Adrenal gland (tissue), 12 donors: Measurements from ENCODE around the gene BLVRA. TPM values are rescaled to one million over a fixed set of nuclear protein-coding genes. Genes with fewer than 3 reads are reported as not detected.
A peak's percentile ranks its signal among the peaks of the same experiment; 100 is the strongest.

Experiments
- DNase-seq, 7 donors: peaks; one replicate each; pipeline ENCODE4 v3.0.0-alpha.2; 2019 to 2020
- H3K27ac ChIP-seq, 5 donors: fragments of 200-600 bp; sonication (generic) in 4 of 5; 1 replicate in 3 of 5; 2 replicates in 2 of 5; pipeline versions ENCODE4 v1.5.1 to v1.8.0; 2016 to 2020; ENCODE audit warnings: mild to moderate bottlenecking in 1 of 5
- H3K27me3 ChIP-seq: fragments of 200-600 bp; 2 replicates; pipeline ENCODE4 v1.8.0; 2021
- H3K36me3 ChIP-seq, 2 donors: fragments of 200-600 bp; replicated peaks in 1 of 2; 1 replicate in 1 of 2; 2 replicates in 1 of 2; pipeline versions ENCODE4 v1.5.1 to v1.8.0; 2018 to 2022
- H3K4me1 ChIP-seq, 2 donors: fragments of 200-600 bp; replicated peaks in 1 of 2; 1 replicate in 1 of 2; 2 replicates in 1 of 2; pipeline versions ENCODE4 v1.5.1 to v1.8.0; 2018 to 2021
- H3K4me3 ChIP-seq, 4 donors: fragments of 200-600 bp; sonication (generic) in 3 of 4; one replicate each; pipeline ENCODE4 v1.5.1; 2016 to 2018
- H3K9me3 ChIP-seq, 3 donors: fragments of 200-600 bp; sonication (generic) in 1 of 3; replicated peaks in 1 of 3; 1 replicate in 2 of 3; 2 replicates in 1 of 3; pipeline versions ENCODE4 v1.5.1 to v1.8.0; 2016 to 2021
- POLR2A ChIP-seq, 2 donors: fragments of 450-650 bp; IDR thresholded peaks; one replicate each; pipeline ENCODE4 v1.6.1; 2017; ENCODE audit warnings: antibody characterized with exemption in 2 of 2, mild to moderate bottlenecking in 2 of 2, moderate library complexity in 1 of 2
- WGBS, 4 donors: extraction: QIAGEN DNeasy Blood & Tissue Kit in 2 of 4; methylation state at CpG; one replicate each; pipeline versions ENCODE4 v1.1.5 to v1.1.7; 2013 to 2017; 5-methylcytosine and 5-hydroxymethylcytosine counted together
- intact Hi-C, 2 donors: fragments of 100-400 bp; cut with DNase I; formaldehyde crosslinking; loops; one replicate each; pipeline versions ENCODE4 v1.14.1 to v1.15.0; 2022 to 2023
- polyA plus RNA-seq, 3 donors: library from polyadenylated mRNA; stranded (reverse); fragments of 200-250 nt in 2 of 3; fragments of 350-450 nt in 1 of 3; fragmentation: Illumina TruSeq in 1 of 3; extraction: RNeasy Lipid Tissue Mini Kit (QIAGEN cat#74804) in 1 of 3; gene quantifications; one replicate each; pipeline ENCODE4 v1.2.3, GENCODE V29; 2013 to 2014
- total RNA-seq, 9 donors: library from RNA; depleted of rRNA in 4 of 9; stranded (reverse); fragments of >200 nt in 4 of 9; fragments of 120-200 nt in 1 of 9; fragmentation: NEBNext Ultra II Directional in 1 of 9; extraction: Animal tissue kit (Norgen Biotek cat#: 25700) in 1 of 9; gene quantifications; one replicate each; pipeline versions ENCODE4 v1.1.0 to v1.2.4, GENCODE V29; 2013 to 2023
- TF ChIP-seq, protein P1 (sequence below), 6 experiments: fragments of 450-650 bp in 4 of 6; fragments of 200-600 bp in 2 of 6; sonication (generic) in 1 of 6; IDR thresholded peaks; 1 replicate in 5 of 6; 2 replicates in 1 of 6; pipeline versions ENCODE4 v1.5.1 to v1.8.0; 2016 to 2021; ENCODE audit warnings: antibody characterized with exemption in 6 of 6, mild to moderate bottlenecking in 2 of 6, moderate library complexity in 1 of 6
- donor health status: healthy with polysubstance abuse.
- donor health status: Bipolar disorder and iron deficiency.
- donor health status: DM: yes; HTN: yes; CAD: no.
- donor health status: DM: no; HTN: no; CAD: no.
- donor health status: DM: no; HTN: no; CAD: no.
- donor health status: DM: yes; HTN: yes; CAD: no.

Gene BLVRA
- total and polyA plus RNA-seq, 12 donors: 7.7 to 56.3 (median 36.5) TPM

DNA sequence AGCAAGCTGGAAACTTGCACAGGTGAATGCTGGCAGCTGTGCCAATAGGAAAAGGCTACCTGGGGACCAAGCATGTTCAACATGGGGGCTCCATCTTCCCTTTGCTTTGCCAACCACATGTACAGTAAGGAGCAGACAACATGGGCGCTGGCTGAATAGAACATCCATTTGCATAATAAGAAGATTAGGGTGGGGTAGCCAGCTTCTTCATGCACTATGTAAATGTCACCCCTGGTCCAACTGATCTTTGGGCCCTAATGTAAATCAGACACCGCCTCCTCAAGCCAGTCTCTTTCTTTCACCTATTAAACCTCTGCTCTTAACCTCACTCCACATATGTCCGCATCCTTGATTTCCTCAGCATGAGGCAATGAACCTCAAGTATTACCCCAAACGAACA is 84.8 kb downstream of the BLVRA start:
- WGBS, 4 donors: 92 to 97% (median 93%) methylated on average over 4 of the region's 4 CpGs
- Histone ChIP-seq H3K4me1 (no peaks in the 10 kb centered on the region), H3K4me3 (no peak overlapping the region), H3K36me3 (no peaks in the 10 kb centered on the region), H3K9me3 (no peaks in the 10 kb centered on the region), H3K27ac (no peak overlapping the region), H3K27me3 (no peaks in the 10 kb centered on the region)
- TF ChIP-seq POLR2A (IDR thresholded peaks at IDR 0.05): no peak
- TF ChIP-seq, protein P1, sequence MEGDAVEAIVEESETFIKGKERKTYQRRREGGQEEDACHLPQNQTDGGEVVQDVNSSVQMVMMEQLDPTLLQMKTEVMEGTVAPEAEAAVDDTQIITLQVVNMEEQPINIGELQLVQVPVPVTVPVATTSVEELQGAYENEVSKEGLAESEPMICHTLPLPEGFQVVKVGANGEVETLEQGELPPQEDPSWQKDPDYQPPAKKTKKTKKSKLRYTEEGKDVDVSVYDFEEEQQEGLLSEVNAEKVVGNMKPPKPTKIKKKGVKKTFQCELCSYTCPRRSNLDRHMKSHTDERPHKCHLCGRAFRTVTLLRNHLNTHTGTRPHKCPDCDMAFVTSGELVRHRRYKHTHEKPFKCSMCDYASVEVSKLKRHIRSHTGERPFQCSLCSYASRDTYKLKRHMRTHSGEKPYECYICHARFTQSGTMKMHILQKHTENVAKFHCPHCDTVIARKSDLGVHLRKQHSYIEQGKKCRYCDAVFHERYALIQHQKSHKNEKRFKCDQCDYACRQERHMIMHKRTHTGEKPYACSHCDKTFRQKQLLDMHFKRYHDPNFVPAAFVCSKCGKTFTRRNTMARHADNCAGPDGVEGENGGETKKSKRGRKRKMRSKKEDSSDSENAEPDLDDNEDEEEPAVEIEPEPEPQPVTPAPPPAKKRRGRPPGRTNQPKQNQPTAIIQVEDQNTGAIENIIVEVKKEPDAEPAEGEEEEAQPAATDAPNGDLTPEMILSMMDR (IDR thresholded peaks at IDR 0.05): no peak
- DNase-seq: no peak
- intact Hi-C loops: no loop called here

DNA sequence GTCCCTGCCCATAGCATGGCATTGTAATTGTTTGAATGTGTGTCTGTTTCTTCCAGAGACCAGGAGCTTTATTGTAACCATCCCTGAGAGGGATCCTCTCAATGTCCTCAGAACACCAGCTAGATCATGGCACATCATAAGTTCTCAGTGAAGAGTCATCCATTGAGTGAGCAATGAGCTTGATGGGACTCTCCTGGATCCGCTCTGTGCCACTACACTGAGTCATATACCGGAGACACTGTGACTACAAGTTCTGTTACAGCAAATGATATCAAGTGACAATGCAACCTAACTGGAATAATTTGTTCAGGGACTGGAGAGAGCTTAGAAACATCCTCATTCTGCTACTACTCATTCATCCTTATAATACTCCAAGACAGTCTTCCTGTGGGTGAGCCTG is 85.8 kb downstream of the BLVRA start:
- no peak for TF ChIP-seq POLR2A (IDR thresholded peaks at IDR 0.05)
- TF ChIP-seq, protein P1 (IDR thresholded peaks at IDR 0.05): no peak
- no peak overlapping the region for H3K27ac ChIP-seq
- no peaks in the 10 kb centered on the region for H3K4me1 ChIP-seq
- no peaks in the 10 kb centered on the region for H3K9me3 ChIP-seq
- H3K4me3 ChIP-seq: no peak overlapping the region
- H3K36me3 ChIP-seq: no peaks in the 10 kb centered on the region
- DNase-seq: no peak
- 90 to 94% (median 93%) methylated on average over 2 of the region's 2 CpGs for WGBS, 4 donors
- intact Hi-C loops: no loop called here
- H3K27me3 ChIP-seq: no peaks in the 10 kb centered on the region

DNA sequence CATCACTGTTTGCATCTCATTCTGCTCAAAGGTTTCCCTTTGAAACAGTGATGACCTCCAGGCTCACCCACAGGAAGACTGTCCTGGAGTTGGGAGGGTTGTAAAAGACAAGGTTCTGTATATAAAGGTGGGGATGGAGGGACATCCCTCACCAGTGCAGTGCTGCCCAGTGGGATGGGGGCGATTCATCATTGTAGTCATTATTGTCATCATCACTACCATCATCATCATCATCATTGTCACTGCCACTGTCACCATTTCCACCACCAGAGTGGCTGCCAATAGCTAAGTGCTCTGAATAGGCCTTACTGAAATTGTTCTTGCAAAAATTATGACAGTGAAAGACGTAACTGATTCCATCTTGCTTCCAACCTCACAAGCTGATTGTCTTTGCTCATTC is 86.2 kb downstream of the BLVRA start:
- TF ChIP-seq, protein P1 (IDR thresholded peaks at IDR 0.05): no peak
- TF ChIP-seq POLR2A (IDR thresholded peaks at IDR 0.05): no peak
- no peak overlapping the region for H3K27ac ChIP-seq
- peak in 1 of 7 donors; percentile 0 for DNase-seq
- H3K27me3 ChIP-seq: no peaks in the 10 kb centered on the region
- no peak overlapping the region for H3K4me3 ChIP-seq
- H3K9me3 ChIP-seq: no peaks in the 10 kb centered on the region
- no peaks in the 10 kb centered on the region for H3K36me3 ChIP-seq
- intact Hi-C loops: no loop called here
- 80 to 93% (median 87%) methylated on average over 2 of the region's 2 CpGs for WGBS, 4 donors
- no peaks in the 10 kb centered on the region for H3K4me1 ChIP-seq

DNA sequence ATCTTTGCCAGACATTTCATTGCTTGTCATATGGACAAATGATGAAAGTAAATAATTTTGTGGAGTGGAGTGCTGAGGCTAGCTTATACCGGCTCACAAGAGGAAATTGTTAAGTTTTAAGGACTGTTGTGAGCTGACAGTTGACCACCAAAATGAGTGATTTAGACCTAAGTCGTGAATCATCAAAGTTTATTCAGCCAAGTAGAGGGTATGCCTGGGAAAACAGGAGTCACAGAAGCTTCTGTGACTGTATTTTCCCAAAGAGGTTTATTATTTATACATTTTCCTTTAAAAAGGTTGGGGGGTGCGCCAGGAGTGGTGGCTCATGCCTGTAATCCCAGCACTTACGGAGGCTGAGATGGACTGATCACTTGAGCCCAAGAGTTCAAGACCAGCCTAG is 89.0 kb downstream of the BLVRA start:
- Histone ChIP-seq H3K4me1 (no peaks in the 10 kb centered on the region), H3K4me3 (no peak overlapping the region), H3K36me3 (no peaks in the 10 kb centered on the region), H3K27me3 (no peaks in the 10 kb centered on the region), H3K9me3 (no peaks in the 10 kb centered on the region), H3K27ac (no peak overlapping the region)
- TF ChIP-seq, protein P1 (IDR thresholded peaks at IDR 0.05): no peak
- TF ChIP-seq POLR2A (IDR thresholded peaks at IDR 0.05): no peak
- peak in 1 of 7 donors; percentile 1 for DNase-seq
- WGBS, 4 donors: 44 to 56% (median 54%) methylated on average over 3 to 4 of the region's 4 CpGs
- intact Hi-C loops: no loop called here
